Adipose tissue (tissue), 3 donors: ENCODE measurements around the gene NKAIN2. TPM values are rescaled to one million over a fixed set of nuclear protein-coding genes. Genes with fewer than 3 reads are reported as not detected.

Experiments
- H3K27ac ChIP-seq: one replicate; pipeline ENCODE4 v1.5.1; 2013; ENCODE audit warnings: low read depth, low read length
- WGBS, 3 donors: extraction: QIAGEN DNeasy Blood & Tissue Kit; methylation state at CpG; one replicate each; pipeline ENCODE4 v1.1.7; 2013; 5-methylcytosine and 5-hydroxymethylcytosine counted together
- polyA plus RNA-seq, 3 donors: library from polyadenylated mRNA; stranded (reverse); fragments of 200-250 nt; gene quantifications; one replicate each; pipeline ENCODE4 v1.2.3, GENCODE V29; 2013
- donor health status: healthy with polysubstance abuse.
- donor health status: Bipolar disorder and iron deficiency.
- donor health status: healthy.

The NKAIN2 gene
- polyA plus RNA-seq, 3 donors = 0.07 to 0.67 TPM; not detected in 1

DNA sequence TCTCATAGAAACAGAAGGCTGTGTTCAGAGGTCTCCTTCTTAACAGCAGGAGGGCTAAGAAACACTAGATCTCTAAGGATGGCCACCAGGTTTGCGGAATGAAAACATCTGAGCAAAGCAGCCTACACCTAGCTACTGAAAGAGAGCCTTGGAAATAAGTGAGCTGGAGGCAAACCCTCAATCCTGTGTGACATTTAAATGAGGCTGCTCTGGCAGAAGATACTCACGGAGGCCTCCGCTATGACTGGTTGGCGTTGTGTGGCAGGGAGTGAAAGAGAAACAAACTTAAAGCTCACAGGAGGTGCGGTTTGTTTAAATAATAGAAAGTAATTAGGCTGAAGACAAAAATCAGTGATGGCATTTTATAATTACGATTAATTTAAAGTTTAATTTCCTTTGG is 996.6 kb downstream of the NKAIN2 start:
- 78 to 93% (median 84%) methylated on average over 6 of the region's 6 CpGs for WGBS, 3 donors

DNA sequence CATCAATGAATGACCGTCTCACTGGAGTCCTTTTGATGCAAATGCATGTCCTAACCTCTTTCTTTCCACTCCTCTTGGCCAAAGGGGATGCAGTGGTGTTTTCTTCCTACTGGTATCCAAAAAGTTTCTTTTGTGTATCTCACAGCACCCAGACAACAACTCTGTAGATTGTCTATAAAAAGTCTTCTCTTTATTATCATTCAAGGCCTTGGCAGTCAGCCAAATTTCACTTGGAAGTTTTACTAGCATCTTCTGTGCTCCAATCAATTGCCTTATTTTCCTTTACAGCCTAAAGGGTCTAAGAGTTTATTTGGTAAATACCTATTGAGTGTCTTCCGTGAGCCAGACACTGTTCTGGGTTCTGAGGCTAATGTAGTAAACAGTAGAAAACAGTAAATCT is 1008.4 kb downstream of the NKAIN2 start:
- no peak overlapping the region for H3K27ac ChIP-seq
- 60 to 87% (median 83%) methylated on average over 2 of the region's 2 CpGs for WGBS, 3 donors

More for the DNA sequence above, 996.6 kb downstream of the NKAIN2 start:
- no peak overlapping the region for H3K27ac ChIP-seq

DNA sequence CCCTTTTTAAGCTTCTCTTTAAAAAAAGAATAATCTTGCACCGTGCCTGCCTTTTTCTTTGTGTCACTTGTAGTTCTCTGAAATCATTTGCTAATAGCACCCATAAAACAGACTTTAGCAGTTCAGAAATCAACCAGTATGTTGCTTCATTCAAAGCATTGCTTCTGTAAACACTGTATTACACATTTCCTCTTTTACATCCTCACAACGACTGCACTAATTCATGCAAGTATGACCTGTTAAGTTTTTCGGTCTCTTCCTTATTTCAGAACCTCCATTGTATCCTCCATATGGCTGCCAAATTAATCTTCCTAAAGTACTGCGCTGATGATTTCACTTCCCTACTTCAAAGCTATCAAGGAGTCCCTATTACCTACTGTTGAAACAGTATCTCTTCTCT is 1015.7 kb downstream of the NKAIN2 start:
- H3K27ac ChIP-seq = no peak overlapping the region
- WGBS, 3 donors = 31 to 73% (median 34%) methylated on average over 4 of the region's 4 CpGs

DNA sequence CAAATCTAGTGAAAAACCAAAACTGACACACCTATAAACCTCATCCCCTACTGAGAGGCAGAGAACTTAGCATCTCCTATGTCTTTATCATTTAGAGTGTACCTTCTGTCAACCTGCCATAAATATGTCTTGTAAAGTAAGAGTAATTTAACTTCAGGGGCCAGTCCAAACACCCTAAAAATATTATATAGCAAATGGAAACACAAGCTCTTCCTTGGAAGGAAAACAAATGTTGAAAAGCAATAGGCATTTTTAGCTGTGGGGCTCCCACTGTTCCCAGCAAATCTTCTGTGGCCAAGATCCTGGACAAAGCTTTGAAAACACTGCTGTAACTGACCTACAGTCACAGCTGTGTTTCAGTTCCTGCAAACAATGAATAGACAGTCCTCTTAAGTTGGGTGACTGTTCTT is 1018.5 kb downstream of the NKAIN2 start:
- no peak overlapping the region for H3K27ac ChIP-seq

DNA sequence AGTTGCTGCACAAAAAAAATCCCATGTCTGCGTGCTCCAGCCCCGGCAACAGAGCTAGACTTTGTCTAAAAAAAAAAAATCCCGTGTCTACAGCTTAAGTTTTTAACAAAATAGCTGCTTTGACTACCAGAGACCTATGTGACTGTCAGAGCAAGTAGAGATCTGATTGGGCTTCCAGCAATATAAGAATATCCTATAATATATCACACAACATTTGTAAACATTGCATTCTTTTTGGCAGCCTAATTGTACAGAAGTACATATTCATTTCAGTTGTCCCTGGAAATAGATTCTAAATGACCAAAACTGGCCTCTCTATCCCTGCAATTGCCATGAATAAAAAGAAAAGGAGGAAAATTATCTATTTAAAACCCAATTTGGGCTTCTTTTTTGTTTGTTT is 1019.1 kb downstream of the NKAIN2 start:
- H3K27ac ChIP-seq = no peak overlapping the region
- 82 to 90% (median 82%) methylated on average over 3 of the region's 3 CpGs for WGBS, 3 donors

DNA sequence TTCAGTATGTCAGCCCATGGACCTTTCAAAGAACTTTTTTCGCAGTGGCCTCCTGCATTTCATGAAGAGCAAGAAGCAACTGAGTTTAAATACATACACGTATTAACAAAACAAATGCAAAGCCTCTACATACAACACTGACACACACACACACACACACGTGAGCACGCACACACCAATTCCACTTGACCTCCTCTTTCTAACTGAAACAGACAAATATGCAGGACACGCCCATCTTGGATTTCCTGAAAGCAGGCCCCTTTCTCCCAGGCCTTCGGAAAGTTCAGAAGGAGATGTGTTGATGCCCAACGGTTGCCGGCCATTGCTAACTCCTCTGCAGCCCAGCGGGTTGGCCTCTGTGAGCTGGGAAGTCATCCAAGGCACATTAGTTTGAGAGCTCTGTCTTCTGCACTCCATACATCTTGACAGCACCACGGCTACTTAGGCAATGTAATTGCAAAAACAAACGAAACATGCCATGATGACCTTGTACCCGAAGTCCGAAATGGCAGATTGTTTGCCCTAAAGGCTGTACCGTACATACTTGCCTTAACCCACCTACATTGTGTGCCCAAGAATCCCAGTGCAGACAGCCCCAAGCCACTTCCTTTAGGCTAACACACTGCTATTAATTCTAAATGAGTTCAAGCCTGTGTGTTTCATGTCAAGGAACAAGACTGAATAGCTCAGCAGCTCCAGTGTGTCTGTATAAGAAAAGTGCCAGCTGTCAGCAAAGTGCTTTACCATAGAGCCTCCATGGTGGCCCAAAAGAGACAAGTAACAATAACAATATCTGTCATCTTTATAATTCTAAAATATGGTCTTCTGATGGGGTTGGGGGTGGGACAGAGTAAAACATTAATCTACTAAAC is 1019.8 kb downstream of the NKAIN2 start:
- H3K27ac ChIP-seq = no peak overlapping the region
- 55 to 65% (median 65%) methylated on average over 14 of the region's 14 CpGs for WGBS, 3 donors

DNA sequence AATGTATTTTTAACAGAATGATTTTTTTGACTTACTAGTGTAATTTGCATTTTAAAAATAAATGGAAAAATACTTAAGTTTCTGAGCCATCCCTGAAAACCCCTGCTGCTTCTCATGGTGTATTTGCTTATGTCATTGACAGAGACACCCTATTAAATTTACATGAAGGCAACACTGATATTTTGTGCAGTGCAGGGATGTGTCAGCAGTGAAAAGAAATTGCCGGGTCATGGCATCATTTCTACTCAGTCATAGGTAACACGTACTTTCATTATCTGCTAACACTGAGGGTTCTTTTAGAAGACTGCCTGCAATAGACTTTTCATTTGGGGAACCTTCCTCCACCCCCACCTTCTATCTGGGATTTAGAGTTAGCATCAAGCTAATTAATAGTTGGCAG is 1021.9 kb downstream of the NKAIN2 start:
- H3K27ac ChIP-seq = no peak overlapping the region
- 39 to 93% (median 83%) methylated on average over 2 of the region's 2 CpGs for WGBS, 3 donors

DNA sequence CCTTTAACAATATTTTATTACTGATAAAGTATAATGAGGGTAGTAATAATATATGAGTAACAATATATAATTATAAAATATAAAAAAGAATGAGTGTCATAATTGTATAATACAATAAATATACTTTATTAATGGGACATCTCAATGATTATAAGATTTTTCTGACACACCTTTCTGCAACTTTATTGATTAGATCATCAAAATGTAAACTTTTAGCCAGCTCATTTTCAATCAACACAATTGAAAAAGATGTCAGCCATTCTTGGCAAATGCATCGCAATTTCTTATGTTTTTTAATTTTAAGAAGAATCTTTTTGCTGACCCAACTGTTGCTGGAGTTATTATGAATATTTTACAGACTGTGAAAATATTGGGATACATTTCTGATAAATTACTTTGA is 1026.2 kb downstream of the NKAIN2 start:
- WGBS, 3 donors = 92 to 94% (median 94%) methylated on average over 1 of the region's 1 CpG
- H3K27ac ChIP-seq = no peak overlapping the region

DNA sequence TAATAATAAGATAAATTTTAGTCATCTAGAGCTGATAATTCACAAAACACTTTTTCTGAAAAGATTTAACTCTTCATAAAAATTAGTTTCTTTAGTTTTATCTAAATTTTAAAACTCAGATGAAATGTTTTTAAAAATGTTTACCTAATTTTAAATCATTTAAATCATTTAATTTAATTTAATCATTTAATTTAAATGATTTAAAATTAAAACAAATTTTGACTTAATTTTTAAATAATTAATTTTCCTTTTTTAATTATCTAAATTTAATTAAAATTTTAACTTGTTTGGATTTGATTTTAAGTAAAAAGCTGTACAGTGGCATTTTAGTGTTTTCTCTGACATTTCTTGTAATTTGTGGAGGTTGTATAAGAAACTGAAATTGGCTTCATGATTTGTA is 1026.8 kb downstream of the NKAIN2 start:
- H3K27ac ChIP-seq = no peak overlapping the region

DNA sequence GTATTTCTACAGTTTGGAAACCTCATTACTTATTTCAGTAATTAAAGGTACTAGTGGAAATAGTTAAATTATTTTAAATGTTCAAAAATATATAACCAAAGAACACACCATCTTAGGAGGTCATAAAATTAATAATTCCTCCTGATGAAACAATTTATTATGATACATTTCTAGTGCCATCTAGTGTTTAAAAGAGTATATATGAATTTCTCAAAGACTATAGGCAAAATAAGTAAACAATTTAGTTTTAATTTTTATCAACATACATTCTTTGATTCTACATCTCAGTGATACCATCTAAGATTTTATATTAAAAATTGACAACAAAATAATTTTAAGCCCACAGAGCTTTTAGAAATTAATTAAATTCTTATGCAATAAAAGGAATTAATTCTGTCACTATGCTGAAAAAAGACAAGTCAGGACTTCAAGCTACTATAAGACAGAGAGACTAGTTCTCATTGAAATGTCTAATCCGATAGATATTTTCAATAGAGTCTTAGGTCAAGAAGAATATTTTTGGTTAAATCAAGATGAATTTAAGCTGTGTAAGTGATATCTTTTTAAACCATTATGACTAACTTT is 1050.8 kb downstream of the NKAIN2 start:
- WGBS, 3 donors = 76 to 90% (median 84%) methylated on average over 1 of the region's 1 CpG
- H3K27ac ChIP-seq = no peak overlapping the region

DNA sequence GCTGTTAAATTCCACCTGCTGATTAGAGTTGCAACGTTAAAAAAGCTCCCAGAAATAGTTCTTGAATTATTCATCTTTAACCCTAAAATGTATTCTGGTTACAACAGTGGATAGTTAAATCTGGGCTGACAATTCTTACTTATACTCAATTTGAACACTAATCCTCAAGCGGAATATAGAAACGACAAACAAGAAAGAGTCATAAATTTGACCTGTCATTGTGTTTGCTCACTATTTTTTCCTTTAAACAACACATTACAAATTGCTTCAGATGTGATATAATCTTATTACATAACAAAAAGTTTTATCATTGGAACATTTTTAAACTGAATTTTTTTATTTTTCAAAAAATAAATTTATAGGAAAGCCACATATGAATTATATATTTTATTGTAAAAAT is 1054.1 kb downstream of the NKAIN2 start:
- H3K27ac ChIP-seq = no peak overlapping the region
- 28 to 57% (median 53%) methylated on average over 3 of the region's 3 CpGs for WGBS, 3 donors

DNA sequence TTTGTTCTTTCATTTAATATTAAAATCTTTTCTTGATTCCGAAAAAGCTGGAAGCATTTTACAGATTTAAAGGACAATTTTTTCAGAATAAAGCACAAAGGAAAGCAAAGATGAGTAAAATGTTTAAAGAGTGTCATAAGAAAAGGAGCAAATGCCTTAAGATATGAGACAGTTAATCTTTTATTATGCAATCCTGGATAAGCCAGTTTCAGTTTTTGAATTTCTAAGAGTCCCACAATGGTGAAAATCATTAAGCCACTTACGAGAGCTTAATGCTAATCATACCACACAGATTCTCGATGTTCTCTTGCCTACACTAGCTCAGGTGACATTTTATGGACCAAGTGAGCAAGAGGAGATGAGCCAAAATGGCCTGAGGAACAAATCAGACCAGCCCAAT is 1054.9 kb downstream of the NKAIN2 start:
- H3K27ac ChIP-seq = no peak overlapping the region
- WGBS, 3 donors = 80 to 86% (median 85%) methylated on average over 3 of the region's 3 CpGs

DNA sequence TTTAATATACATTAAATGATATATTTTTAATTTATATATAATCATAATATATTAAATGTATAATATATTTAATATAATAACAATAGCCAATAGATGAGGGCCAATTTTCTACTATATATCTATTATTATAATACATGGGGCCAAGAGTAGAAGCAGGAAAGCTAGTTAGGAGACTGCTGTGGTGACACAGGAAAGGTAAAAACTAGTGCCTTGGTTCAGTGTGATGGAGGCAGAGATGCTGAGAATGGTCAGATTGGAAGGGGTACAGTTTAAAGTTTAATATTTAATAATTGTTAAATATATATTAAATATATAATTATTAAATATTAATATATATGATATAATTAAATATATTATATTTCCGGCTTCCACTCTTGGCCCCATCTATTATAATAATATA is 1055.7 kb downstream of the NKAIN2 start:
- WGBS, 3 donors = 87 to 100% (median 99%) methylated on average over 1 of the region's 1 CpG

DNA sequence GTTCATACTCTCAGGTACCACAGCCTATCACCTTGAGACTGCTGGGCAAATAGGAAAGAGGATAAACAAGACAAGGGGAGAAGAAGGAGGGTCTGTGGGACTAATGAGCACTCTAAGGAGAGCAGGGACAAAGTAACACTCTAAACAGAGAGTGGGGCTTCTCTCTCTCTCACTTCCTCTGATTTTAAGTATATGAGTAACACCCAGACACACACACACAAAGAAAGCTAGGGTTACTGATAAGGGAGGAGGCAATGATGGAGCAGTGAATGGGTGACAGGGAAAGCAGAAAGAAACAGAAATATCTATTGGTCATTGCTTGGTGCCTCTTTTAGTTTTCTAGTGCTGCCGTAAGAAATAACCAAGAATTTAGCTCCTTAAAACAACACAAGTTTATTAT is 1062.4 kb downstream of the NKAIN2 start:
- 79 to 93% (median 88%) methylated on average over 1 of the region's 1 CpG for WGBS, 3 donors
- no peak overlapping the region for H3K27ac ChIP-seq

More for the DNA sequence above, 1055.7 kb downstream of the NKAIN2 start:
- H3K27ac ChIP-seq = no peak overlapping the region

DNA sequence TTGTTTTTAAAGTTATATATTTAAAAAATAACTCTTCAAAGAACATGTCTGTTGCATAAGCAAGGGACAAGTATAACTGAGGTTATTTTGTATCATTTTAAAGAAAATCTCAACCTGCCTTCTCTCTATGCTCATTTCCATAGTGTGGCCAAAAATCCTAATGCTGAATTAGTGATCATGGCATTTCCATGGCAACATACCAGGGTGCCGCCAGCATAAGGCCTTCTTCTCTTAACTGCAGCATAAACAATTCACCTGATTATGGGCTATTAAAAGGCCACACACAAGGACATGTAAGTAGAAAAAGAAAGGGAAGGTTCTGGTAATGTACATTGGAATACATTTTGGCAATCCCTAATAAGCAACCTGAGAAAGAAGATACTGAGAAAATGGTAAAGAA is 1063.5 kb downstream of the NKAIN2 start:
- H3K27ac ChIP-seq = no peak overlapping the region
- WGBS, 3 donors = 0 to 94% (median 63%) methylated on average over 1 of the region's 1 CpG

DNA sequence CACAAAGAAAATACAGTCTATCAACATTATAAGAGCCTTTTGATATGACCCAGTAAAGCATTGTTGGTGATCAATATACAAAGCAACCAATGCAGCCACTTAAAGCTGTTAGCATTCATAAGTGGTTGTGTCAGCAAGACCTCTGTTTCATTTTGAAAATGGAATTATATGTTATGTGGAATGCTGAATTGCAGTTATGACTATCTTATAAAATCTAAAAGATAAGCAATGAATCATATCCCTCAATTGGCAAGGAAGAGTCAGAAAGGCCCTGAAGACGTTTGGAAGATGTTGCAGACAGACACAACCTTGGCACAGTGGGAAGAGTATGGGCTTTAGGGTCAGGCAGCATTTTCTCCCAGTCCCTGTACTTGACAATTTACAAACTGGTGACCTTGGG is 1064.8 kb downstream of the NKAIN2 start:
- WGBS, 3 donors = 22 to 41% (median 35%) methylated on average over 1 of the region's 1 CpG
- no peak overlapping the region for H3K27ac ChIP-seq

DNA sequence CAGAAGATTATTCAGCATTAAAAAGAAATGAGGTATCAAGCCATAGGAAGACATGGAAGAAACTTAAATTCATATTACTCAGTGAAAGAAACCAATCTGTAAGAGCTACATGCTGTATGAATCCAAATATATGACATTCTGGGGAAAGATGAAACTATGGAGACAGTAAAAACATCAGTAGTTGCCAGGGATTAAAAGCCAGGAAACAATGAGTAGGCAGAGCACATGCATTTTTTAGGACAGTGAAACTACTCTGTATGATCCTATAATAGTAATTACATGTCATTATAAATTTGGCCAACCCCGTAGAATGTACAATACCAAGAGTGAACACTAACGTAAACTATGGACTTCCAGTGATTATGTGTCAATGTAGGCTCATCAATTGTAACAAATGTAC is 1065.8 kb downstream of the NKAIN2 start:
- H3K27ac ChIP-seq = no peak overlapping the region
- 56 to 70% (median 62%) methylated on average over 2 of the region's 2 CpGs for WGBS, 3 donors

DNA sequence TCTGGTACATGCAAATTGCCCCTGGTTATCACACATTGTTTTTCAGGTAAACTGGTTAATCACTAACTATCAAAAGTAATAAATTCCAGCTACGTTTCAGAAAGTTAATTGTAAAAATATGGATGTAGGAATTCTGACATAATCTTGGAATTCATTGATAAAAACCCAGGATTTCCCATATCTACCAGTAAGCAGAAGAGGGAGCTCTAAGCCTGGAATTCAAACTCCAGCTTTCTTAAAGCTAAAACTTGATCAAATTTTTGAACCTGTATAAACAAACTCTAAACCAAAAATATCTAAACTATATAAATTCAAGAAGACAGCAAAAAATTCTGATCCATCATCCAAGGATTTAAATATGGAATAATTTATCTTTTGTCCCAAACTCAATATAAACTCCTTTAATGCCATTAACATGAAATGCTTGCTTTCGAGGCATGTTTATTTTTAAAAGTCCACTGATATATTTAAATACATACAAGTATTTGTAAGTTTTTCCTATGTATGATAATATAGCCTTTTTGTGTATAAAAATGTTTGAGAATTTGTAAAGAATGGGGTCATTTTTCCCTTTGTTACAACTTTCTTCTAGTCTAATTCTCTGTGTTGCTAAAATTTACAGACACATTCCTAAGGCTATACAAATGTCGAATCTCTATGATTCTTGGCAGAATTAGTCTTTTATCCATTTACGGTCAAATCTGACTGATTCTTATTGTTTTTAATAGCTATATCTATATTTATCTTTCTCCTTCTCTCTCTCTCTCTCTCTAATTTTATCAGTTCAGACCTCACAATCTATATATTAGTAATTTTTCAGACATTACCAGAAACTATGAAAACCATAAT is 1067.2 kb downstream of the NKAIN2 start:
- WGBS, 3 donors = 42 to 60% (median 58%) methylated on average over 4 of the region's 4 CpGs
- H3K27ac ChIP-seq = no peak overlapping the region

DNA sequence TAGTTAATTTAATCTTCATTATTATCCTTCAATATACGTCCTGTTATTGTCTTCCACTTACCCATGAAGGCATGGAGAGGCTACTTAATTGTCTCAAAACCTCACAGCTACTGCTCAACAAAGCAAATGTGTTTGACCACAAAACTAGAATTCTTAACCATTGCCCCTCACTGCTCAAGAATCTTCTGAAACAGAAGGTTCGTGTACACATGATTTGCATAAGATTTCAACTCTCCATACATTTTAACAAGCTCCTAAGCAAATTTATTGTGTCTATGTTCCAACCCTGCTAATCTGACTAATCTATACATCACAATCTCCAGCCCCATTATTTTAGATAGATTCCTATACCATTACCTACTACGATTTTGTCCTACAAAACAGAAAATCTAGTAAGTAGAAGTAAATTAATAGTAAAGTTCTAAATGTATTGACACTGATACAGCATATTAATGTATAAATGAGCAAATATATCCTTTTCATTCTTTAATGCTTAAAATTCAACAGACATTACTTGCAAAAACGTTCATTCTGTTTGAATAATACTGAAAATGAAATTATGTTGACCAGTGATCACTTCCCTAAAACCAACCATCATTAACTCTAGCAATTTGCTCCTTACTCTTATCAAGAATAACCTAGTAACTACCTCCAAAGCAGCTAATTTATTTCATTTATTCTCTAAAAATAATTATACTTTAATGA is 1068.8 kb downstream of the NKAIN2 start:
- no peak overlapping the region for H3K27ac ChIP-seq
- 59 to 76% (median 74%) methylated on average over 4 of the region's 4 CpGs for WGBS, 3 donors
